ENCODE measurements around the gene GRM8.

GRCh38 chr7:126780993-126781392, 471.7 kb downstream of the GRM8 start:
- no peak for TF ChIP-seq SUZ12 (IDR thresholded peaks at IDR 0.05; ENCODE audit: extremely low read depth, insufficient read depth, insufficient read length)
- TF ChIP-seq YY1 (IDR thresholded peaks at IDR 0.05; ENCODE audit: insufficient read depth, insufficient read length): no peak
